Measurements from ENCODE around the gene C2CD2L. TPM values are rescaled to one million over a fixed set of nuclear protein-coding genes. Genes with fewer than 3 reads are reported as not detected.

Gene C2CD2L
- total and polyA plus RNA-seq, 2 of the 13 experiments (the other 11 are each of a cell fraction or from before 2014, with no cell fraction given) = 3.7 to 5.5 TPM

GRCh38 chr11:119095066-119095880 lies 11.9 kb upstream of the C2CD2L start (continued):
- peak; percentile 74; the same call in 1 of the 2 replicates for TF ChIP-seq STAT6 (CRISPR knock-in tag; IDR thresholded peaks at IDR 0.05; ENCODE audit: borderline replicate concordance)
- TF ChIP-seq ELK4 (CRISPR knock-in tag; IDR thresholded peaks at IDR 0.05; ENCODE audit: borderline replicate concordance) = 0 out of 2 replicates have a peak, but pooled peaks have one; percentile 25
- peak; percentile 95 for TF ChIP-seq NFYC (CRISPR knock-in tag; IDR thresholded peaks at IDR 0.05)
- TF ChIP-seq ZNF484 (CRISPR knock-in tag; IDR thresholded peaks at IDR 0.05; ENCODE audit: borderline replicate concordance, low read depth) = no peak
- TF ChIP-seq HMGXB4 (CRISPR knock-in tag; IDR thresholded peaks at IDR 0.05; ENCODE audit: borderline replicate concordance in 1 of 2, low read depth in 1 of 2) = peak; percentile 91 to 92
- TF ChIP-seq CBX5 (CRISPR knock-in tag; IDR thresholded peaks at IDR 0.05; ENCODE audit: borderline replicate concordance) = peak; percentile 35; the same call in 1 of the 2 replicates
- TF ChIP-seq ARID5B (CRISPR knock-in tag; IDR thresholded peaks at IDR 0.05) = peak; percentile 66; the same call in 1 of the 2 replicates
- peak; percentile 96 for TF ChIP-seq ZMAT3 (CRISPR knock-in tag; conservative IDR thresholded peaks at IDR 0.05)
- TF ChIP-seq GATAD1 (CRISPR knock-in tag; IDR thresholded peaks at IDR 0.05) = peak; percentile 59
- peak; percentile 92; the same call in 1 of the 2 replicates for TF ChIP-seq BCL3 (CRISPR knock-in tag; IDR thresholded peaks at IDR 0.05)
- TF ChIP-seq GMEB2 (CRISPR knock-in tag; IDR thresholded peaks at IDR 0.05; ENCODE audit: low read depth) = peak; percentile 69; the same call in 1 of the 2 replicates
- peak; percentile 92; the same call in 1 of the 2 replicates for TF ChIP-seq ZNF790 (CRISPR knock-in tag; IDR thresholded peaks at IDR 0.05; ENCODE audit: borderline replicate concordance)
- no peak for TF ChIP-seq ZNF543 (CRISPR knock-in tag; IDR thresholded peaks at IDR 0.05)

All from HepG2 (cell line).